A549 (cell line): Measurements from ENCODE around the gene APRT. TPM values are rescaled to one million over a fixed set of nuclear protein-coding genes. Genes with fewer than 3 reads are reported as not detected.

Source experiments
- ATAC-seq, 2 experiments: fragments of 200-7000 bp in 1 of 2; fragments of >200 bp in 1 of 2; cut with Nextera tagmentation in 1 of 2; cut with Tn5 transposase in 1 of 2; 3 replicates each; pipeline versions ENCODE4 v1.8.0 to v1.9.1; 2018 to 2020; ENCODE audit warnings: mild to moderate bottlenecking in 1 of 2, moderate library complexity in 1 of 2
- CTCF ChIA-PET: fragments of 300-600 bp; sonication (Branson Sonifier 250); formaldehyde crosslinking; extraction: SDS; loops from one replicate; lab custom pipeline; 2021; ENCODE audit warnings: antibody characterized with exemption, inconsistent platforms; lab: Yijun Ruan, JAX
- POLR2A ChIA-PET: fragments of 350-600 bp; formaldehyde crosslinking; extraction: SDS; loops from one replicate; lab custom pipeline; 2021; ENCODE audit warnings: antibody characterized with exemption, inconsistent platforms; lab: Yijun Ruan, JAX
- DNase-seq, 2 experiments: peaks; one replicate each; pipeline versions ENCODE4 v3.0.0 to v3.0.0-alpha.2; 2011 to 2016; ENCODE audit warnings: low read depth in 1 of 2, low spot score in 1 of 2
- FAIRE-seq: peaks from 2 replicates; lab custom pipeline; 2011; peaks lifted over from hg19 to GRCh38; lab: Jason Lieb, UNC
- H3K27ac ChIP-seq, 2 experiments: fragments of >200 bp; sonication (Bioruptor Twin); formaldehyde crosslinking; 3 replicates each; pipeline ENCODE4 v1.5.1; 2016 to 2017
- H3K4me1 ChIP-seq: fragments of >200 bp; sonication (Bioruptor Twin); formaldehyde crosslinking; 3 replicates; pipeline ENCODE4 v1.6.1; 2016
- H3K4me2 ChIP-seq: fragments of >200 bp; sonication (Bioruptor Twin); formaldehyde crosslinking; 3 replicates; pipeline ENCODE4 v1.6.1; 2016
- H3K4me3 ChIP-seq: fragments of >200 bp; sonication (Bioruptor Twin); formaldehyde crosslinking; 3 replicates; pipeline ENCODE4 v1.5.1; 2016
- H3K9me3 ChIP-seq: fragments of >200 bp; sonication (Bioruptor Twin); formaldehyde crosslinking; 3 replicates; pipeline ENCODE4 v1.6.1; 2016
- ATOH8 ChIP-seq: fragments of 250-450 bp; sonication (Bioruptor Pico); IDR thresholded peaks from 2 replicates; pipeline ENCODE4 v1.5.0; 2020; ENCODE audit warnings: low read depth, mild to moderate bottlenecking, moderate library complexity
- CBX8 ChIP-seq: fragments of 200-600 bp; sonication (generic); IDR thresholded peaks from 2 replicates; pipeline ENCODE4 v1.6.1; 2016
- CEBPB ChIP-seq, 2 experiments: fragments of >200 bp in 1 of 2; sonication (Bioruptor Twin) in 1 of 2; formaldehyde crosslinking in 1 of 2; IDR thresholded peaks; 2 replicates each; pipeline ENCODE4 v1.6.1; 2012 to 2016
- CHD2 ChIP-seq: fragments of 150-350 bp; IDR thresholded peaks from 2 replicates; pipeline ENCODE4 v1.6.1; 2014; ENCODE audit warnings: low read length; ENCODE audit not compliant: partially characterized antibody
- CTCF ChIP-seq: fragments of >200 bp; sonication (Bioruptor Twin); formaldehyde crosslinking; IDR thresholded peaks from 3 replicates; pipeline ENCODE4 v1.5.1; 2016
- EHMT2 ChIP-seq: fragments of 200-600 bp; sonication (generic); IDR thresholded peaks from 2 replicates; pipeline ENCODE4 v1.6.1; 2016; ENCODE audit warnings: antibody characterized with exemption, low read depth, mild to moderate bottlenecking, moderate library complexity
- ELK1 ChIP-seq: fragments of 150-350 bp; IDR thresholded peaks from 2 replicates; pipeline ENCODE4 v1.6.1; 2014; ENCODE audit warnings: low read depth, mild to moderate bottlenecking, low read length
- EP300 ChIP-seq, 2 experiments: fragments of >200 bp; sonication (Bioruptor Twin); formaldehyde crosslinking; IDR thresholded peaks; 2 replicates in 1 of 2; 3 replicates in 1 of 2; pipeline ENCODE4 v1.6.1; 2016 to 2017
- FOSL2 ChIP-seq, 2 experiments: fragments of 450-650 bp in 1 of 2; fragments of >200 bp in 1 of 2; sonication (Bioruptor Twin) in 1 of 2; formaldehyde crosslinking; IDR thresholded peaks; 2 replicates each; pipeline versions ENCODE4 v1.5.0 to v1.6.1; 2016 to 2020; ENCODE audit warnings: mild to moderate bottlenecking in 1 of 2, moderate library complexity in 1 of 2
- FOXS1 ChIP-seq: fragments of 250-450 bp; sonication (Bioruptor Pico); IDR thresholded peaks from 2 replicates; pipeline ENCODE4 v1.5.0; 2020; ENCODE audit warnings: mild to moderate bottlenecking, moderate library complexity
- HMGXB4 ChIP-seq: fragments of 250-450 bp; sonication (Bioruptor Pico); IDR thresholded peaks from 2 replicates; pipeline ENCODE4 v1.5.0; 2021; ENCODE audit warnings: mild to moderate bottlenecking, moderate library complexity, borderline replicate concordance
- HOXA7 ChIP-seq: fragments of 250-450 bp; sonication (Bioruptor Pico); IDR thresholded peaks from 2 replicates; pipeline ENCODE4 v1.5.0; 2020; ENCODE audit warnings: mild to moderate bottlenecking, moderate library complexity
- JUN ChIP-seq, 2 experiments: fragments of >200 bp; sonication (Bioruptor Twin); formaldehyde crosslinking; IDR thresholded peaks; 2 replicates in 1 of 2; 3 replicates in 1 of 2; pipeline ENCODE4 v1.6.1; 2016 to 2017
- KDM5A ChIP-seq: fragments of 200-600 bp; sonication (generic); IDR thresholded peaks from 2 replicates; pipeline ENCODE4 v1.6.1; 2016; ENCODE audit warnings: antibody characterized with exemption, mild to moderate bottlenecking
- MAX ChIP-seq: IDR thresholded peaks from 2 replicates; pipeline ENCODE4 v1.6.1; 2012
- NPAS2 ChIP-seq: fragments of 250-450 bp; sonication (Bioruptor Pico); IDR thresholded peaks from 2 replicates; pipeline ENCODE4 v1.8.0; 2022; ENCODE audit warnings: mild to moderate bottlenecking, moderate library complexity, borderline replicate concordance
- NR3C1 ChIP-seq: fragments of >200 bp; sonication (Bioruptor Twin); formaldehyde crosslinking; IDR thresholded peaks from 3 replicates; pipeline ENCODE4 v1.6.1; 2017
- RARB ChIP-seq: fragments of 250-450 bp; sonication (Bioruptor Pico); IDR thresholded peaks from 2 replicates; pipeline ENCODE4 v1.8.0; 2021; ENCODE audit warnings: mild to moderate bottlenecking, moderate library complexity
- REST ChIP-seq: fragments of 200-600 bp; sonication (generic); IDR thresholded peaks from 2 replicates; pipeline ENCODE4 v1.6.1; 2016; ENCODE audit warnings: antibody characterized with exemption, mild to moderate bottlenecking, moderate library complexity
- USF2 ChIP-seq: fragments of 450-650 bp; IDR thresholded peaks from 2 replicates; pipeline ENCODE4 v1.6.1; 2014; ENCODE audit warnings: antibody characterized with exemption
- ZC3H11A ChIP-seq: fragments of 450-650 bp; IDR thresholded peaks from 2 replicates; pipeline ENCODE4 v1.6.1; 2014; ENCODE audit warnings: antibody characterized with exemption, mild to moderate bottlenecking
- ZFP36 ChIP-seq: fragments of 450-650 bp; IDR thresholded peaks from 2 replicates; pipeline ENCODE4 v1.6.1; 2014; ENCODE audit warnings: borderline replicate concordance; ENCODE audit not compliant: partially characterized antibody
- WGBS: methylation state at CpG from one replicate; pipeline ENCODE4 v1.1.6; 2017; ENCODE audit errors: missing lambda C conversion rate; 5-methylcytosine and 5-hydroxymethylcytosine counted together
- polyA plus RNA-seq, 4 experiments: library from polyadenylated mRNA; depleted of rRNA in 3 of 4; stranded (reverse); fragments of >200 nt; fragmentation: RNase III in 1 of 4; extraction: RNeasy Plus Mini Kit Qiagen cat#74134 plus additional on column Dnase treatment in 1 of 4; gene quantifications; 2 replicates in 3 of 4; 3 replicates in 1 of 4; pipeline ENCODE4 v1.2.3, GENCODE V29; 2011 to 2017

The APRT gene
- polyA plus RNA-seq, 2 of the 4 experiments (the other 2 are of a cell fraction): 115 to 258 TPM

- TF ChIP-seq ZC3H11A (no peak), EP300 (IDR thresholded peaks at IDR 0.05) (no peak), EHMT2 (no peak), KDM5A (no peak)
- TF ChIP-seq, all 56 proteins: peak for 0
Observed at GRCh38 chr16:88847654-88848053, 35.9 kb upstream of the APRT start (continued).

- ChIA-PET CTCF (interaction anchor here (0.8 to 1.7 kb wide), 5 partner anchors 11 to 321 kb away, joined by 3 to 7 read pairs (median 3); partner anchors contain the start of genes APRT, GALNS and TRAPPC2L), POLR2A (interaction anchor here (0.6 kb wide), 1 partner anchor 11 kb away, joined by 3 read pairs; the partner anchor contains the start of genes GALNS and TRAPPC2L)
- Histone ChIP-seq H3K9me3 (no peaks in the 10 kb centered on the region), H3K4me1 (no peaks in the 10 kb centered on the region), H3K27ac (no peak overlapping the region), H3K4me2 (no peak overlapping the region), H3K4me3 (no peak overlapping the region)
- DNase-seq (no peak), FAIRE-seq (no peak)
- 97% methylated on average over 9 of the region's 9 CpGs for WGBS
- no peak for TF ChIP-seq NPAS2 (CRISPR knock-in tag)
- no peak for TF ChIP-seq HMGXB4 (CRISPR knock-in tag)
- no peak for TF ChIP-seq MAX
- TF ChIP-seq, all 56 proteins: peak for 0
- ATAC-seq: no peak
Observed at GRCh38 chr16:88846088-88846487, 34.4 kb upstream of the APRT start.

- H3K9me3 ChIP-seq: no peaks in the 10 kb centered on the region
- POLR2A ChIA-PET: no interaction called here
- TF ChIP-seq CBX8 (no peak), JUN (IDR thresholded peaks at IDR 0.05) (no peak), RARB (CRISPR knock-in tag) (no peak), USF2 (no peak), CTCF (no peak), ZC3H11A (no peak), ATOH8 (no peak), ELK1 (no peak), CEBPB (IDR thresholded peaks at IDR 0.05) (no peak), FOSL2 (IDR thresholded peaks at IDR 0.05) (no peak), FOSL2 (CRISPR knock-in tag; IDR thresholded peaks at IDR 0.05) (no peak), REST (no peak), FOXS1 (CRISPR knock-in tag) (no peak), ZFP36 (no peak), HOXA7 (CRISPR knock-in tag) (no peak), CHD2 (no peak), NR3C1 (no peak)
- TF ChIP-seq, all 56 proteins: peak for 0
- ATAC-seq (peak; percentile 52 to 66; a peak in 4 of 6 replicates), DNase-seq (peak in 1 of 2 experiments; percentile 25), FAIRE-seq (no peak)
- Histone ChIP-seq H3K4me1 (no peaks in the 10 kb centered on the region), H3K4me3 (no peak overlapping the region), H3K4me2 (no peak overlapping the region), H3K27ac (no peak overlapping the region)
- WGBS: 84% methylated on average over 11 of the region's 11 CpGs
- CTCF ChIA-PET: no interaction called here
Observed at GRCh38 chr16:88844419-88845036, 32.8 kb upstream of the APRT start.
